ENCODE results near the gene TMCO4. TPM values are rescaled to one million over a fixed set of nuclear protein-coding genes. Genes with fewer than 3 reads are reported as not detected.

TMCO4 gene
- total and polyA plus RNA-seq, 9 donors = 1.7 to 3.7 (median 2.0) TPM

DNA sequence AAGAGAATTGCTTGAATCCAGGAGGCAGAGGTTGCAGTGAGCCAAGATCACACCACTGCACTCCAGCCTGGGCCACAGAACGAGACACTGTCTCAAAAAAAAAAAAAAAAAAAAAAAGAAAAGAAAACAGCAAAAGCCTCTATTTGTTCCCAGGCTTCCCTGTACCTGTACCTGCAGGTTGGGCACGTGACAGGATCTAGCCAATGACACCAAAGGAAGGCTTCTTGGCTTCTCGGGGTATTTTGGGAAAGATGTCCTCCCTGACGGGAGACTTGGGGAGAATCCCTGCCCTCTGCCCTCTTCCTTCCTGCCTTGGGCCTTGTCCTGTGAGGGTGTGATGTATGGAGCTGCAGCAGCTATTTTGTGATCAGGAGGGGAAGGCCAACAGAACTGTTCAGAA, 22.8 kb downstream of the TMCO4 start:
- Histone ChIP-seq H3K4me3 (ENCODE audit: low read length) (no peak overlapping the region), H3K9me3 (replicated peaks; ENCODE audit: control insufficient read depth, low read depth, low read length) (no peaks in the 10 kb centered on the region), H3K36me3 (ENCODE audit: control insufficient read depth, insufficient read depth, low read length) (no peaks in the 10 kb centered on the region), H3K27ac (ENCODE audit: low read length) (no peak overlapping the region), H3K4me1 (ENCODE audit: control insufficient read depth, insufficient read depth, low read length) (no peaks in the 10 kb centered on the region), H3K27me3 (ENCODE audit: control insufficient read depth, insufficient read depth, low read length) (no peaks in the 10 kb centered on the region)
- no CpG with 5 or more reads among the region's 4 CpGs for WGBS (ENCODE audit: insufficient coverage)
- no peak for DNase-seq

DNA sequence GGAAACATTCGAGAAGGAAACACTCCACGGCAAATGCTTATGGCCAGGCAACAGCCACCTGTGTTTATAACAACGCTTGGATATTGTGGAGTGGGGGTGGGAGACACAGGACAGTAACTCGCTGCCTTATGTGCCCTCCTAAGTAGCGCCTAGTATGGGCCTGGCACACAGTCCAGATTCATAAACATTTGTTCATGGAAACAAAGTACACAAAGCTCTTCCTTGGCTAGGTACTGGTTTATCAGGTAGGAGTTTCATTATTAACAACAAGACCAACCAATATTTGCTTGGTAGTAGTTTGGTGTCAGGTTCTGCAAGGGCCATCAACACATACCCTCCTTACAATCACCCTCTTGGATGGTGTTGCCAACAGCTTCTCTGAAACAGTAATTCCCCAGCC, 23.4 kb downstream of the TMCO4 start:
- WGBS (ENCODE audit: insufficient coverage) = 62% methylated on average over 2 of the region's 5 CpGs
- Histone ChIP-seq H3K4me3 (ENCODE audit: low read length) (no peak overlapping the region), H3K4me1 (ENCODE audit: control insufficient read depth, insufficient read depth, low read length) (no peaks in the 10 kb centered on the region), H3K27ac (ENCODE audit: low read length) (no peak overlapping the region), H3K36me3 (ENCODE audit: control insufficient read depth, insufficient read depth, low read length) (no peaks in the 10 kb centered on the region), H3K27me3 (ENCODE audit: control insufficient read depth, insufficient read depth, low read length) (no peaks in the 10 kb centered on the region), H3K9me3 (replicated peaks; ENCODE audit: control insufficient read depth, low read depth, low read length) (no peaks in the 10 kb centered on the region)
- no peak for DNase-seq

DNA sequence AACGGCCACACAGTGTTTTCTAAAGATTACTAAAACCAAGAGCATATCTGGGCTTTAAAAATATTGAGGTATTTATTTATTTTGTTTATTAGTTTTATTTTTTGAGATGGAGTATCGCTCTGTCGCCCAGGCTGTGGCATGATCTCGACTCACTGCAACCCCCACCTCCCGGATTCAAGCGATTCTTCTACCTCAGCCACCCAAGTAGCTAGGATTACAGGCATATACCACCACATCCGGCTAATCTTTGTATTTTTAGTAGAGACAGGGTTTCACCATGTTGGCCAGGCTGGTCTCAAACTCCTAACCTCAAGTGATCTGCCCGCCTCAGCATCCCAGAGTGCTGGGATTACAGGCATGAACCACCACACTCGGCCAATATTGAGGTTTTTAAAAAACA, 23.9 kb downstream of the TMCO4 start:
- no peaks in the 10 kb centered on the region for H3K4me1 ChIP-seq (ENCODE audit: control insufficient read depth, insufficient read depth, low read length)
- H3K9me3 ChIP-seq (replicated peaks; ENCODE audit: control insufficient read depth, low read depth, low read length) = no peaks in the 10 kb centered on the region
- no peaks in the 10 kb centered on the region for H3K27me3 ChIP-seq (ENCODE audit: control insufficient read depth, insufficient read depth, low read length)
- no peak overlapping the region for H3K4me3 ChIP-seq (ENCODE audit: low read length)
- 88% methylated on average over 2 of the region's 9 CpGs for WGBS (ENCODE audit: insufficient coverage)
- no peaks in the 10 kb centered on the region for H3K36me3 ChIP-seq (ENCODE audit: control insufficient read depth, insufficient read depth, low read length)
- no peak for DNase-seq
- H3K27ac ChIP-seq (ENCODE audit: low read length) = no peak overlapping the region

DNA sequence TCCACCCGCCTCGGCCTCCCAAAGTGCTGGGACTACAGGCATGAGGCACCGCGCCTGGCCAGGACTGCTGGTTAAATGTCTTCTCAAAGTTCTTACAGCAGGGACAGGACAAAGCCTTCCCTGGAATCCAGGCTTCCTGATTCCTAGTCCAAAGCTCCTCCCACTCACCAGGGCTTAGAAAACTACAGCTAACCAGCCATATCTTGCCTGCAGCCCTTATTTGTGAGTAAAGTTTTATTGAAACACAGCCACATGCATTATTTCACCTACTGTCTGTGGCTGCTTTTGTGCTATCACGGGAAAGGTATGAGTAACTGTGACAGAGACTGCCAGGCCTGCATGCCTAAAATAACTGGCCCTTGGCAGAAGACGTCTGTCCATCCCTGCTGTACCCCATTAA, 24.4 kb downstream of the TMCO4 start:
- no peak overlapping the region for H3K27ac ChIP-seq (ENCODE audit: low read length)
- no peak overlapping the region for H3K4me3 ChIP-seq (ENCODE audit: low read length)
- no peaks in the 10 kb centered on the region for H3K9me3 ChIP-seq (replicated peaks; ENCODE audit: control insufficient read depth, low read depth, low read length)
- H3K36me3 ChIP-seq (ENCODE audit: control insufficient read depth, insufficient read depth, low read length) = no peaks in the 10 kb centered on the region
- H3K4me1 ChIP-seq (ENCODE audit: control insufficient read depth, insufficient read depth, low read length) = no peaks in the 10 kb centered on the region
- DNase-seq = no peak
- 95% methylated on average over 2 of the region's 6 CpGs for WGBS (ENCODE audit: insufficient coverage)
- H3K27me3 ChIP-seq (ENCODE audit: control insufficient read depth, insufficient read depth, low read length) = no peaks in the 10 kb centered on the region

DNA sequence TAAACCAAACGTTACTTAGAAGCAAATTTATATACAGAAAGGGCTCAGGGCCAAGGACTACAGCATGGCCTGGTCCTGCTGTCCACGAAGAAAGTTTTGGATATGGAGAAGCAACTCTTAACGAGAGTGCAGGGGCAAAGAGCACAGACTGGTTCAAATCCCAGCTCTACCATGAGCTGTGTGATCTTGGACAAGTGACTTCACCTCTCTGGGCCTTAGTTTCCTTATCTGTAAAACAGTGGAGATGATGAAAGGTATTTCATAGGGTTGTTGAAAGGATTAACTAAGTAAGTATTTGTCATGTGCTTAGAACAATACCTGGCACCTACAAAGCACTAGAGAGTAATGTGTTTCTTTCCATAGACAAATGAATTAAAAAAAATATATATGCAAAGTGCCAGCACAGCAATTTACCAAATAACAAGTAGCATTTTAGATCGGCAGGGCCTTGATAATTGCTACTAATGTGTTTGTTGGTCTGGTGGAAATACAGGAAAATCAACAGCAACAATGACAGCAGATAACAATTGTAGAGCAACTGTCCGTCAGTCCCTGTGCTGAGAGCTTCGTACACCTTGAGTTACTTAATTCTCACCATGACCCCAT, 25.4 kb downstream of the TMCO4 start:
- H3K27ac ChIP-seq (ENCODE audit: low read length) = no peak overlapping the region
- H3K36me3 ChIP-seq (ENCODE audit: control insufficient read depth, insufficient read depth, low read length) = no peaks in the 10 kb centered on the region
- no peaks in the 10 kb centered on the region for H3K9me3 ChIP-seq (replicated peaks; ENCODE audit: control insufficient read depth, low read depth, low read length)
- WGBS (ENCODE audit: insufficient coverage) = 77% methylated on average over 3 of the region's 6 CpGs
- no peak overlapping the region for H3K4me3 ChIP-seq (ENCODE audit: low read length)
- no peaks in the 10 kb centered on the region for H3K27me3 ChIP-seq (ENCODE audit: control insufficient read depth, insufficient read depth, low read length)
- H3K4me1 ChIP-seq (ENCODE audit: control insufficient read depth, insufficient read depth, low read length) = no peaks in the 10 kb centered on the region
- DNase-seq = no peak

DNA sequence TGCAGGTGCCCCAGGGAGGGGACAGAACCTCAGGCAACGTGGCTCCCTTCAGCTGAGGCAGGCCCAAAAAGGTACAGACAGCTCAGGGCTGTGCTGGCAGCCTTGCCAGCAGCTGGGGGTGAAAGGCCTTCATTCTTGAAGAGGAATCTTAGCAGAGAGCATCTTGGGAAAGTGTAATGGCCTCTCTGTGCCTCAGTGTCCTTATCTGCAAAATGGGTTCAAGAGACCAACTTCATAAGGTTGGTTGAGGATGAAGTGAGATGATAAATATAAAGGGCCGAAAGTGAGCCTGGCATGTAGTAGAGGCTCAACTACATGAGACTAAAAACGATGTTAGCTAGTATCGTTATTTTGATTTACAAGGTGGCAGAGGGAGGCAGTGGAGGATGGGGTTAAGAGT, 26.2 kb downstream of the TMCO4 start:
- Histone ChIP-seq H3K9me3 (replicated peaks; ENCODE audit: control insufficient read depth, low read depth, low read length) (no peaks in the 10 kb centered on the region), H3K27ac (ENCODE audit: low read length) (no peak overlapping the region), H3K27me3 (ENCODE audit: control insufficient read depth, insufficient read depth, low read length) (no peaks in the 10 kb centered on the region), H3K4me3 (ENCODE audit: low read length) (no peak overlapping the region), H3K4me1 (ENCODE audit: control insufficient read depth, insufficient read depth, low read length) (no peaks in the 10 kb centered on the region), H3K36me3 (ENCODE audit: control insufficient read depth, insufficient read depth, low read length) (no peaks in the 10 kb centered on the region)
- WGBS (ENCODE audit: insufficient coverage) = 68% methylated on average over 3 of the region's 4 CpGs
- DNase-seq = no peak

DNA sequence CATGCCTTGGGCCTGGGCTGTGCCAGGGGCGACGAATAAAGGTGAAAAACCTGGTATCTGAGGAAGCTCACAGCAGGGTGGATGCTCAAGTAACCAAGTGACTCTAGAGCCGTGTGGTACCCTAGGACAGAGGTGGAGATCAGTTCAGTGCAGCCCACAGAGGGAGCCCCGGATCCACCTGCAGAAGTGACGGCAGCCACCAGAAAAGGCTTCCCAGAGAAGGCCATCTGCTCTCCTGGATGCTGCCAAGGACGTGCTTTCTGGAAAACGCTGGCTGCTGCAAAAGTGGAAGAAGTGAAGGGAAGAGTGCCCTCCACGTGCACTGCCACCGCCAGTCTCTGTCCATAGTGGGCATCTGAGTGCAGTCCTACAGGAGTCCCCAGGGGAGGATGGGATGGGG, 27.7 kb downstream of the TMCO4 start:
- no peaks in the 10 kb centered on the region for H3K9me3 ChIP-seq (replicated peaks; ENCODE audit: control insufficient read depth, low read depth, low read length)
- 66% methylated on average over 9 of the region's 9 CpGs for WGBS (ENCODE audit: insufficient coverage)
- H3K27me3 ChIP-seq (ENCODE audit: control insufficient read depth, insufficient read depth, low read length) = no peaks in the 10 kb centered on the region
- H3K27ac ChIP-seq (ENCODE audit: low read length) = no peak overlapping the region
- H3K4me1 ChIP-seq (ENCODE audit: control insufficient read depth, insufficient read depth, low read length) = no peaks in the 10 kb centered on the region
- DNase-seq = no peak
- H3K4me3 ChIP-seq (ENCODE audit: low read length) = no peak overlapping the region
- no peaks in the 10 kb centered on the region for H3K36me3 ChIP-seq (ENCODE audit: control insufficient read depth, insufficient read depth, low read length)

DNA sequence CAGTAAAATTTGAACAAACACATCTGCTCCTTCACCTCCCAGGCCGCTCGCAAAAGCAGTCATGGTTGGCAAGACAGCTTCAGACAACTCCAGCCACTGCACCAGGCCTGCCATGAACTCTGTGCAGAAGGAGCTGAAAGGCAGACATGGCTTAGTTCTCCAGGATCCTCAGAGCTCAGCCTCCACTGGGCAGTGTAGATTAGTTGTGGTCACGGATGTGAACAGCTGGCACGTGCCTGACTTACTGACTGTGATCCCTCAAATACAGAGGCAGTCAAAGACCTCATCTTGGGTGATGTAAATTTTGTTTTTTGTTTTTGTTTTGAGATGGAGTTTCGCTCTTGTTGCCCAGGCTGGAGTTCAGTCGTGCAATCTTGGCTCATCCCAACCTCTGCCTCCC, 28.4 kb downstream of the TMCO4 start:
- Histone ChIP-seq H3K27ac (ENCODE audit: low read length) (no peak overlapping the region), H3K9me3 (replicated peaks; ENCODE audit: control insufficient read depth, low read depth, low read length) (no peaks in the 10 kb centered on the region), H3K27me3 (ENCODE audit: control insufficient read depth, insufficient read depth, low read length) (no peaks in the 10 kb centered on the region), H3K36me3 (ENCODE audit: control insufficient read depth, insufficient read depth, low read length) (no peaks in the 10 kb centered on the region), H3K4me3 (ENCODE audit: low read length) (no peak overlapping the region), H3K4me1 (ENCODE audit: control insufficient read depth, insufficient read depth, low read length) (no peaks in the 10 kb centered on the region)
- DNase-seq = no peak
- 86% methylated on average over 2 of the region's 6 CpGs for WGBS (ENCODE audit: insufficient coverage)

DNA sequence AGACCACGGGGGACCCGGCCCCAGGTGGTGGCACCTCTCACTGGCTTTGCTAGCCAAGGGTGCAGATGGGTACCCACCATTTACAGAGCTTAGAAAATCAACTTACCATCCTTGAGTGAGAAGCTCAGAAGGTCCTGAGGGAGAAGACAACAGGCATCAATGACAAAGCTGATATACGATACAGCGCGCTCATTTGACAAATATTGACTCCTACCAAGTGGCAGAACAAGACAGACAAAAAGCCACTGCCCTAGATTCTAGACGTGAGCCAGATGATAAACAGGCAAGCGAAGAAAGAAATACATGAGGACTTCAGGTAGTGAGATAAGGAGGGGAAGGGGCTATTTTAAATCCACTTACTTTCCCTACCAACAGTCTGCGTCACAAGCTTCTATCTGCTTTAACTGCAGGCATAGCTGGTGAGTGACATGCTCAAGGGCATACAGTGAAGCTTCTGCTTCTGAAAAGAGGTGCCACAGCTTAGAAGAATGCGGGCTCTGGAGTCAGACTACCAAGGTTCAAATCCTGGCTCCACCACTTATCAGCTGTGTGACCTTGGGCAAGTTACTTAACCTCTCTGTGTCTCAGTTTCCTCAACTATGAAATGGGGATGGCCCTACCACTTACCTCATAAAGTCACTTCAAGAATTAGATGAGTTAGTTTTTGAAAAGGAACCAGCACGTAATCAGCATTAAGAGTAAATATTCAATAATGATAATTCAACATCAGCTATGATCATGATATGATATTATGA, 29.1 kb downstream of the TMCO4 start:
- no peak for DNase-seq
- WGBS (ENCODE audit: insufficient coverage) = 82% methylated on average over 1 of the region's 10 CpGs
- no peaks in the 10 kb centered on the region for H3K27me3 ChIP-seq (ENCODE audit: control insufficient read depth, insufficient read depth, low read length)
- H3K9me3 ChIP-seq (replicated peaks; ENCODE audit: control insufficient read depth, low read depth, low read length) = no peaks in the 10 kb centered on the region
- no peaks in the 10 kb centered on the region for H3K4me1 ChIP-seq (ENCODE audit: control insufficient read depth, insufficient read depth, low read length)
- H3K4me3 ChIP-seq (ENCODE audit: low read length) = no peak overlapping the region
- H3K36me3 ChIP-seq (ENCODE audit: control insufficient read depth, insufficient read depth, low read length) = no peaks in the 10 kb centered on the region
- H3K27ac ChIP-seq (ENCODE audit: low read length) = no peak overlapping the region

DNA sequence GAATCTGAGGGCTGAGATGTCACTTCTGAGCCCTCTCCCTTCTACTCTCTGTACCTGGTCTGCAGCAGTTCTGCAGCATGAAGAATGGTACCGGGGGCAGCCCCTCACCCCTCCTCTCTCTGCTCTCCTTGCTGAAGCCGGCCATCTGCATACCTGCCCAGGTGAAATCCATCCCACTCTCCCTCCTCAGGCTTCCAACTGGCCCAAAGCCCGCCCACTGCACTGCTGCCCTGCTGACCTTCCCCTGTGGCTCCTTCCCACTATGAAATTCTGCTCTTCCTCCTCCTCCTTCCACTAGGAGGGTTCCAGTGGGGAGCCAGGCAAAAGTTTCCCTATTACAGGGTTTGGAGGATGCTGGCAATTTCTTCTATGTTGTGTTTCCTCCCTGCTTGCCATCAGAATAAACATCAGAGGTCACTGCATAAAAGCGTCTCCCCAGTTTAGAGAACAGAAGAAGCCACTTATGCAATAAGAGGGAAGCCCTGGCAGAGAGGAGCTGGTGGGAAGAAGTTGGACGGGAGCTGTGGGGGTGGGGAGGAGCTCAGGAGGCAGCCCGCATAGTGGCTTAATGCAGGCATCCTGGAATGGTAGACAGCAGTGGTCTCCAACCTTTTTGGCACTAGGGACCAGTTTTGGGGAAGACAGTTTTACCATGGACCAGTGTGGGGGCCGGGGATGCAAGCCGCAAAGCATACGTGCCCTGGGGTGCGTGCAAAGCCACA, 30.3 kb downstream of the TMCO4 start:
- no peaks in the 10 kb centered on the region for H3K9me3 ChIP-seq (replicated peaks; ENCODE audit: control insufficient read depth, low read depth, low read length)

More for the DNA sequence above, 30.3 kb downstream of the TMCO4 start:
- no peak for DNase-seq
- Histone ChIP-seq H3K27me3 (ENCODE audit: control insufficient read depth, insufficient read depth, low read length) (no peaks in the 10 kb centered on the region), H3K4me3 (ENCODE audit: low read length) (no peak overlapping the region), H3K4me1 (ENCODE audit: control insufficient read depth, insufficient read depth, low read length) (no peaks in the 10 kb centered on the region), H3K27ac (ENCODE audit: low read length) (no peak overlapping the region), H3K36me3 (ENCODE audit: control insufficient read depth, insufficient read depth, low read length) (no peaks in the 10 kb centered on the region)
- 52% methylated on average over 9 of the region's 10 CpGs for WGBS (ENCODE audit: insufficient coverage)

Data from muscle of leg (tissue), 11 donors.